GM18517 (cell line): Measurements from ENCODE around the gene AIDA.
A peak's percentile ranks its signal among the peaks of the same experiment; 100 is the strongest.
"Not testable (repeated sequence)": the region's sequence is repeated elsewhere in the genome, so short reads cannot be mapped to it uniquely, and the experiment has no call there.

ENCODE experiments used
- ATAC-seq: cut with Tn5 transposase; IDR thresholded peaks from one replicate; pipeline ENCODE4 v1.9.1; 2021; ENCODE audit warnings: mild to moderate bottlenecking, moderate library complexity; ENCODE audit not compliant: unreplicated experiment

AIDA gene

DNA sequence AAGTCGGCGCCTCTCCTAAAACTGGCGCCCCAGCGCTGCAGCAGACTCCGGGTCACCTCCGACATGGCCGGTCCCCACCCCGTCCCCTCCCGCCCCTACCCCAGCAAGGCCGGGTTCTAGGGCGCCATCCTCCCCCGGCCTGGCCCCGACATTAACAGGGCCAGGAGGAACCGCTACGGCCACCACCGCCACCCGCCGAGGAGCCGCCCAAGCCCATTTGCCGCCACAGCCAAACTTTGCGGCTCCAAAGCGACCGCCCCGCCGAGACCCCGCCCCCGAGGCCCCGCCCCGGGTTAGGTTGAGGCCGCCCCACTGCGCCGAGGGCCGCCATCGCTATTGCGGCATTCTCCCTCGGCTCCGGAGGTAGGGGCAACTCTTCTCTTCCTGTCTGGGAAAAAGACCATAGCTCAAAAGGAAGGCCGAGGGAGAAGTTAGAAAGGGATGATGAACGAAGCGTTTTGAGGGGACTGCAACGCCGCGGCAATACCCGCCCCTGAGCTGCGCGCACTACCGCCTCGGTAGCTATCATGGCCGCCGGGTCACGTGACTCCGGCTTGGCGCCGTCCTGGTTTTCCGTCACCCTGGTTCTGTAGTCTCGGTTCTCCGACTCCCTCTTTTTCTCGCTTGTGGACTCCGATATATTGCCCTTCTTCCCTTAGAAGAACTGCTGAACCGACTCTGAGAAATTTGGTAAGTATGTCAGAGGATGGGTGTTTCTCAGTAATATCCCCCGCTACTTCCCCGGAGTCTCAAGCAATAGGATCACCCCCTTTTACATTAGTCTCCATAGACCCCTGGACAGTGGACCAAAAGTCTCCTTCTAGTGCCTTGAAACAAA lies at the start of gene AIDA, which contains the start of gene BROX:
AIDA (minus strand) TSS at position 239 of the 838 bp plus-strand sequence; CDS start at position 65, 174 bp downstream.
BROX (plus strand) TSS at position 312 of the 838 bp plus-strand sequence. CDS start 3,136 bp downstream, outside the sequence.
- peak; percentile 70 for ATAC-seq

DNA sequence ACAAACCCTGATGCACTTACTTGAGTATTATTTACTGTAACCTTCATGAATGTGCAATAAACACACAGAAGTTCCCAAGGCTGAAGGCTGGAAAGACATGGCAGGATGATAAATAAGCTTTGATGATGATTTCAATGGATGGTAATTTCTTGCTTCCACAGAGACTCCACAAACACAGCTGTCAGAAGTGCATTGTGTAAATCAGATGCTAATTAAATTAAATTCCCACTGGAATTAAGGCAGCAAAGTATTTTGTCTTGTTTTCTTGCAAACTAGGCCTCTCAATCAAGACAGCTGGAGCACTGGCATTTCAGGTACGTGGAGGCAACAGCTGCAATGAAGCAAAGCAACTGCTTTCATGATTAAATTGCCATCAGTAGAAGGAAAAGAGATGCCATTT lies 48.8 kb upstream of the AIDA start:
- no peak for ATAC-seq

DNA sequence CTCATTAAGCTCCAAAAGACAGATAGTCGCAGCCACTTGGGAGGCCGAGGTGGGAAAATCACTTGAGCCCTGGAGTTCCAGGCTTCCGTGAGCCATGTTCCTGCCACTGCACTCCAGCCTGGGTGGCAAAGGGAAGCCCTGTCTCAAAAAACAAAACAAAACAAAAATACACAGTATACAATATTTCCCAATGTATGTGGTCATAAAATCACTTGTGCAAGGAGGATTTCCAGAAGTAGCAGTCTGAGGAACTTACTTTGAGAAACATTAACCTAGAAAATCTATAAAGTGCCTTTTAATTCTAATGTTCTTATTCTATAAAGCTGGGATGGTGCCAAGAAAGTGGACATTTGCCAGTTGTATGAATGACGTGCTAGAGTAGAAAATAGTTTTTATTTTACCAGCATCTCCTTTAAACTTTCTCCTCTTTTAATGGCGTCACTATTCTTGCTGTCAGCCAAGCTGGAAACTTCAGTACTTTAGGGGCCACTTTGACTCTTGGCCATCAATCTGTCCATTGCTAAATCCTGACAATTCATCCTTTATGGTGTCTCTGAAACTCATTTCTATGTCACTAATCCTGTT lies 47.3 kb upstream of the AIDA start:
- no peak for ATAC-seq

DNA sequence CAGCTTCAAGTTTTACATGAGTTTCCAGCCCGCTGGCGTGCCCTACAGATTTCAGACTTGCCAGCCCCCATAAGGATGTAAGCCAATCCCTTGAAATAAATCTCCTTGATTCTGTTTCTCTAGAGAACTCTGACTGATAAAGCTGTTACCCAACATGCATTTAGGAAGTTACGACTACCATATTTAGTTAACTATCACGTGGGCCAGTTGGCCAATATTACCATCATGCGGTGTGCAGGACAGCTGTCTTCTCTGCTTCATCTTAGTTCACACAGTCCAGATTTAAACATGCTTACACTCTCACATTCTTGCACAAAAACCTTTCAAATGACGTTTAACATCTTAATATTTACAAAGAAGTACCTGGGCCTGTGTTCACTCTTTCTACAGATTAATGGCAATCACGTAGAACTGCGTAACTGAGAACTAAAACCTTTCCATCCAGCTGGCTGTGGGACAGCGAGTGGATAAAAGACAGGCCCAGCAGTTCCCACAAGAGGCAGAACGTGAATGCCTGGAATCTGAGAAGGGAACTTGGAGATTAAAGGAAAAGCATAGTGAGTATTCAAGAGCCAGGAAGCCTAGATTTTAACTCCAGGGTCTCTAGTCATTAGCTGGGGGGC lies 45.5 kb upstream of the AIDA start:
- ATAC-seq, result no peak

DNA sequence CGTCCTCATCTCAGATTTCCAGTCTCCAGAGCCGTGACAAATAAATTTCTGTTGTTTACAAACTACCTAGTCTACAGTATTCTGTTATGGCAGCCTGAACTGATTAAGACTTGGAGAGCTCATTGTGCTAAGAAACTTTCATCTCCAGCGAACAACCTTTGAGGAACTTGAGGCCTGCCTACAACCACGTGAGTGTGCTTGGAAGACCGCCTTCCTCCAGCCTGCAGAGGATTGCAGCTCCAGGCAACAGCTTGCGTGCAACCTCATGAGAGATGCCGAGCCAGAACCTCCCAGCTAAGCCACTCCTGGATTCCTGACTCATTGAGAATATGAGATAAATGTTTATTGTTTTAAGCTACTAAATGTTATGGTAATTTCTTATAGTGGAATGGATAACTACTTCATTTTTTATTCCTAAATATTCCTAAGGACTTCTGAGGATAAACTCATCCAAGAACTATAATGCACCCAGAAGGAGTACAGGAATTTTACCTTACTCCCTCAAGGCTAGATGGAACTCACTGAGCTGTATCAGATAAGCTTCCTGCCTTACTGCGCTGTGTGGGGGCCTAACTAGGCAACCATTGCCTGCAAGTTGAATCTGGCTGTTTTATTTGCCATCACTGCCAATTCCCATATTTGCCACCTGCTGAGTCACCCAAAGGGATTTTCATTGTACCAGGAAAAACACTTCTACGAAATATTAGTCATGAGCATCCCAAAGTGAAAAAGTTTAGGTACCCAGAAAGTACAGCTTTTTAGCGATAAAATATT lies 42.3 kb upstream of the AIDA start:
- no peak for ATAC-seq

DNA sequence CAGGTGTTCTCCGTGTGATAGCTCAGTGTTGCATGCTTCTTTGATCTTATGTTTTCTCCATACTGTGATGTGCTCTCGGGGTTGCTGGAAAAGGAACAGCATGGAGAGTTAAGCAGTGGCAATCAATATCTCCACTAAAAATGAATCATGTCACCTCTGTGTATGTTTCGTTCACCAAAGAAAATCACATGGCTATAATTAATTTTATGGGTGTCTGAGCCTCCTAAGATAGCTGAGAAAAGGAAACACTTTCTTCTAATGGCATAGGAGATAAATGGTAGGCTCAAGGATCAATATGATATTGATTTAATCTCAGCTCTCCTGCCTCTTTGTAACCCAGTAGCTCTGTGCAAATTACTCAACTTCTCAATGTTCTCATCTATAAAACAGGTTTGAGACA lies 39.0 kb upstream of the AIDA start:
- no peak for ATAC-seq

GRCh38 chr1:222750651-222751050 lies 38.4 kb upstream of the AIDA start:
- peak; percentile 90 for ATAC-seq

- ATAC-seq, result no peak
Observed at GRCh38 chr1:222749927-222750326, 37.6 kb upstream of the AIDA start.

DNA sequence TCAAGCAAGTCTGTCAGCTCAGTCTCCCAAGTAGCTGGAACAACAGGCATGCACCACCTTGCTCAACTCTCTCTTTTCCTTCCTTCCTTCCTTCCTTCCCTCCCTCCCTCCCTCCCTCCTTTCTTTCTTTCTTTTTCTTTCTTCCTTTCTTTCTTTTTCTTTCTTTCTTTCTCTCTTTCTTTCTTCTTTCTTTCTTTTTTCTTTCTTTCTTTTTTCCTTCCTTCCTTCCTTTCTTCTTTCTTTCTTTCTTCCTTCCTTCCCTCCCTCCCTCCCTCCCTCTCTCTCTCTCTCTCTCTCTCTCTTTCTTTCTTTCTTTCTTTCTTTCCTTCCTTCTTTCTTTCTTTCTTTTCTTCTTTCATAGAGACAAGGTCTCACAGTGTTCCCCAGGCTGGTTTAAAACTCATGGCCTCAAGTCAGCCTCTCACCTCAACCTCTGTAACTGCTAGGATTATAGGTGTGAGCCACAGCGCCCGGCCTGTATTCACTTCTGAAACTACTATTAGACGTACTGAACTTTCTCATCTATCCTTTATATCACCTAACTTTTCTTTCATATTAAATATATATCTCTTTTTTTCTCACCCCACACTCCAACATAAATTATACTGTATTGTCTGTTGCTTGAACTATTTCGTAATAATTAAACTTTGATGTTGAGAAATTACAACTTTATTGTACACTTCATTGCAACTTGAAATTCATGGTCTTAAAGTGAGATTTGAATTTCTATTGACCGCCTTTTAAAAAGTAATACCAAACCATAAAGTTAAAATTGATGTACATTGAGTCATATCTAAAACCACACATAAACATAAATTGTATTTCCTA lies 29.6 kb upstream of the AIDA start:
- not testable (repeated sequence) for ATAC-seq

GRCh38 chr1:222739929-222740328 lies 27.6 kb upstream of the AIDA start:
- no peak for ATAC-seq

DNA sequence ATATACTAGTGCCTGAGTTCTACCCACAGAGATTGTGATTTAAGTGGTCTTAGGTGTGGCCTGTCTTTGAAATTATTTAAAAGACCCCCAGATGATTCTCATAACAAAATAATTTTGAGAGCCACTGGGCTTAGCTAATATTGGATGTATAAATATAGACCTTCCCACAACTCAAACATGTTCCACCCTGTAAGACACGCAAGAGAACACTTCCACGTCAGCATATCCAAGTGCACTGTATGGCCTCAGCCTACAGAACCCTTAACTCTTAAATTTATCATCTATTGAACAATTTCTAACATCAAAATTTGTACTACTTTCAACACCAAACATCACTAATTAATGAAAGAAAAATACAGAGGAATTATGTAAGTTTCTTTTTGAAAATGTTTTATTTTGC lies 27.2 kb upstream of the AIDA start:
- no peak for ATAC-seq

DNA sequence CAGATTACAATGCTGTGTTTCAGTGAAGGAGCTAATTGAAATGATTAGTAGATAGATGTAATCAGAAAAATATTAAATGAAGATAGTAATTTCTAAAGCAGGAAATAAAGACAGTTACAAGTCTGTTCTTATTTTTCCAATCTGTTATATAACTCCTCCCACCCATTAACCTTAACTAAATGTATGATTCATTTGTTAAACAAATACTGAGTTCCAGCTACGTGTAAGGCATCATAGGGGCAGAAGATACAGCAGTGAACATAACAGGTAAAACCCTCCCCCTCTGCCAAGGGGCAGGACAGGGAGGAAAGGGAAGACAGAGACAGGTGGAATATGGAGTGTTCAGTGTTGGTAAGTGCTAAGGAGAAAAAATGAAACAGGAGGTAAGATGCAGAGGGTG lies 24.7 kb upstream of the AIDA start, which contains the start of gene FAM177B:
FAM177B (plus strand) TSS at position 231 of the 400 bp plus-strand sequence. CDS start 9,344 bp downstream, outside the sequence.
- no peak for ATAC-seq

- ATAC-seq, result no peak
Observed at GRCh38 chr1:222736470-222736869, 24.2 kb upstream of the AIDA start.

DNA sequence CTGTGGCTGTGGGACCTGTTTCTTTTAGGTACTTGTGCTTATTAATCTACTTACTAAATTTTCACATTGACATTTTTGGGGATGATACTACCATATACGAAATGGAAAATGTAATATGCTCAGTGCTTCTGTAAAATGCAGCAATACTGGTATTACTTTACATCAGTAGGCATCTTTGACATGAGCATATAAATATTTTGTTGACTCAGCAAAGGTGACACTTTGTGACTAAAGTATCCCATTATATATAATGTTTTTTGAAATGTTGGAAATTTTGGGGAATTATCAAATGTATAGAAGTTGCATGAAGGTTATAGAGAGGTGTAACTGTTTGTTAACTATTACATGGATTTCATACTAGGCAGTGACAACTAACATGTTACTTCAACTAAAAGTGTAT lies 22.4 kb upstream of the AIDA start:
- no peak for ATAC-seq

DNA sequence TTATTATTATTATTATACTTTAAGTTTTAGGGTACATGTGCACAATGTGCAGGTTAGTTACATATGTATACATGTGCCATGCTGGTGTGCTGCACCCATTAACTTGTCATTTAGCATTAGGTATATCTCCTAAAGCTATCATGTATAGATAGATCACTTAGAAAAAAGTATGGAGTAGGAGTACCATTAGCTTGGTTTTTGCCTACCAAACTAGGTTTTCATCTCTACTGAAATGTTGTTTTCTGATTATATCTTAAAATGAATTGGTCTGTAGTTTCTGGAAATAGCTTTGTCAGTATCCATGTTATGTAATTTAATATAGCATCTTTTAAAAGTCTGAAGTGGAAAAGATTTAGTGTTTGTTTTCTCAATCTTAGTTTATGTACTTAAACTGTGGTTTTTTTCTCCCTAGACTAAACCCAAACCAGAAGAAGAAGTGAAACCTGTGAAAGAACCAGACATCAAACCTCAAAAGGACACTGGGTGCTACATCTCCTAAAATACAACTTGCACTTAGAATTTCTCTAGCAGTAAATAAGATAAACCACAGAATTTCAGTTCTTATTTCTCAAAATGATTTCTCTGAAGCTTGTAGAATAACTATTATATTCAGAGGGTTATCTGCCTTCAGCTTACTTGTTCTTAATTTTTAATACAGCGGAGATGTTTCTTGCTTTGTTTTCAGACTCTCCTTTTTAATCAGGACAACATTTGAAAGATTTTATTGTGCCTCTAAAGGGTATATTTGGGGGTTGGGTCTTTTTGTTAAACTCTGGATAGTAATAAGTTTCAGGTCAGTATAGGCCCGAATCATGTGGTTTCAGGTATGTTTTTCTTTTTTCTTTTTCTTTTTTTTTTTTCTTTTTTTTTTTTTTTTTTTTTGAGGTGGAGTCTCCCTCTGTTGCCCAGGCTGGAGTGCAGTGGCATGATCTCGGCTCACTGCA lies 20.2 kb upstream of the AIDA start:
- peak; percentile 98 for ATAC-seq

DNA sequence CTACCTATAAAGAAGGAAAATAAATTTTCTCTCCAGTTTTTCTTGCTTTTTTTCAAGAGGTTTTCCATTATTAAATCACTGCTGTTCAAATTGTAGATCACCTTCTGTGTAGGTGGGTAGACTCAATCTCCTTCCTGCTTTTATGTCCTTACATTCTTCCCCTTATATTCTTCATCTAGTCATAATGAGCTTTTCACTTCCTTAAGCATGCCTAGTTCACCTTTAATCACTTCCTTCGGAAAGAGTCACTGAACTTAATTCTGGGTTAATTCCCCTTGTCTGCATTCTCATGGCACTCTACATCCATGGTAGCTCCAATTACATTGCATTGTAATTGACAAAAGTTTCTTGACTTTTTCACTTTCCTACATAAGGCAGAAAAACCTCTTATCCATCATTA lies 18.6 kb upstream of the AIDA start:
- ATAC-seq, result no peak

DNA sequence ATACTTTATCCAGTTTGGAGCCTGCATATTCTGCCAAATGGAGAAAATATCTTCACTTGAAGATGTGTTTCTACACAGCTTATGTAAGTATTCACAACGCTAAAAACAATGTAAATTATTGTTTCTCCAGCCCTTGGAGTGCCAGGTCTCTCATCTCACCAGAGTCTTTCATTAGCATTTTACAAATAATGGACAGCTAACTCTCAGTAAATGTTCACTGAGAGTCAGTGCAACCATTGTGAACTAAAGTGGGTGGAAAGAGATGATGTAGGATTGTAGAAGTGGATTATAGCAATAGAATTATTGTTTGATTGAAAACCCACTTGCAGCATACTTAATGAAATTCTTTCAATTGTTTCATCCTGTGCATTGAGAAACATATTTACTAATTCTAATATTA lies 16.5 kb upstream of the AIDA start:
- no peak for ATAC-seq

DNA sequence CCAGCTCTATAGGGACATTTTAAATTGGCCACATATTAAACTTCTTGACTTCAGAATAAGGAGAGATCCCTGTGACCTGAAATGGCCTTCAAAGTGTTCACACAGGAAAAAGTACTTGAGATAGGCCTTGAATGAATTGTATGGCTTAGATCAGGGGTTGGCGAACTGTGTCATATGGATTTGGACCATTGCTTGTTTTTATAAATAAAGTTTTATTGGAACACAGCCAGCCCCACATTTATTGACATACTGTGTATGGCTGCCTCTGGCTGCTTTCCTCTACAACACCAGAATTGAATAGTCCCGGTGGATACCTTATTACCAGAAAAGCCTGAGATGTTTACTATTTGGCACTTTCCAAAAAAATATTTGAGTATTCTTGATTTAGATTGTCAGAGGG lies 4.1 kb upstream of the AIDA start:
- ATAC-seq, result no peak
